HepG2 (cell line): ENCODE data around the gene RPL21. TPM values are rescaled to one million over a fixed set of nuclear protein-coding genes. Genes with fewer than 3 reads are reported as not detected.

Experiments
- ATAC-seq: fragments of 200-7000 bp; cut with Tn5 transposase; 3 replicates; pipeline ENCODE4 v1.9.1; 2020; ENCODE audit warnings: mild to moderate bottlenecking, moderate library complexity
- BruUV-seq: library from RNA; stranded (reverse); fragments of 400-500 nt; replicated peaks from 2 replicates; lab custom pipeline; 2021; lab: Mats Ljungman, UMichigan
- CTCF ChIA-PET: fragments of 300-600 bp; formaldehyde crosslinking; extraction: SDS; loops from one replicate; lab custom pipeline; 2021; ENCODE audit warnings: low total read pairs, inconsistent platforms, low intra/inter-chr PET ratio; lab: Yijun Ruan, JAX
- POLR2A ChIA-PET: fragments of 350-600 bp; sonication (Branson Sonifier 250); formaldehyde crosslinking; loops from one replicate; lab custom pipeline; 2020; ENCODE audit warnings: antibody characterized with exemption, inconsistent platforms; lab: Yijun Ruan, JAX
- DNase-seq: peaks from one replicate; pipeline ENCODE4 v3.0.0-alpha.2; 2015; ENCODE audit warnings: low spot score
- FAIRE-seq: peaks from 3 replicates; lab custom pipeline; 2011; peaks lifted over from hg19 to GRCh38; lab: Jason Lieb, UNC
- H2AFZ ChIP-seq: one replicate; pipeline ENCODE4 v1.6.1; 2011; ENCODE audit warnings: low read length, inconsistent platforms
- H3K27ac ChIP-seq: fragments of 300-600 bp; 3 replicates; pipeline ENCODE4 v1.8.0; 2011; ENCODE audit warnings: mixed run types, mild to moderate bottlenecking, mixed read lengths, low read length, inconsistent platforms; ENCODE audit not compliant: insufficient read depth; ENCODE audit errors: extremely low read length
- H3K27me3 ChIP-seq, 2 experiments: fragments of 200-600 bp in 1 of 2; 2 replicates in 1 of 2; 3 replicates in 1 of 2; pipeline versions ENCODE4 v1.6.0 to v1.8.0; 2011; ENCODE audit warnings: low read length in 2 of 2, mild to moderate bottlenecking in 2 of 2, moderate library complexity in 2 of 2, inconsistent platforms in 1 of 2; ENCODE audit not compliant: insufficient read depth in 2 of 2, control insufficient read depth in 1 of 2
- H3K36me3 ChIP-seq, 2 experiments: fragments of 200-600 bp in 1 of 2; replicated peaks in 1 of 2; 2 replicates in 1 of 2; 3 replicates in 1 of 2; pipeline versions ENCODE4 v1.5.1 to v1.8.0; 2011; ENCODE audit warnings: low read length in 2 of 2, inconsistent platforms in 1 of 2; ENCODE audit not compliant: insufficient read depth in 2 of 2, control insufficient read depth in 1 of 2
- H3K4me1 ChIP-seq: 2 replicates; pipeline ENCODE4 v1.5.1; 2012; ENCODE audit warnings: low read length, inconsistent platforms; ENCODE audit not compliant: insufficient read depth
- H3K4me2 ChIP-seq: 2 replicates; pipeline ENCODE4 v1.6.0; 2011; ENCODE audit warnings: low read depth, low read length, inconsistent platforms
- H3K4me3 ChIP-seq, 3 experiments: fragments of 200-600 bp in 1 of 3; sonication (generic), shearing (Covaris generic) in 1 of 3; replicated peaks in 1 of 3; 2 replicates each; pipeline ENCODE4 v1.5.1; 2011 to 2016; ENCODE audit warnings: low read length in 3 of 3, inconsistent platforms in 2 of 3, low read depth in 2 of 3, mild to moderate bottlenecking in 2 of 3, control low read depth in 1 of 3, mixed read lengths in 1 of 3; ENCODE audit not compliant: insufficient read depth in 1 of 3
- H3K79me2 ChIP-seq: one replicate; pipeline ENCODE4 v1.6.1; 2011; ENCODE audit warnings: low read length, inconsistent platforms; ENCODE audit not compliant: insufficient read depth
- H3K9ac ChIP-seq: 2 replicates; pipeline ENCODE4 v1.6.0; 2011; ENCODE audit warnings: mild to moderate bottlenecking, low read depth, low read length, inconsistent platforms; ENCODE audit not compliant: insufficient read depth
- H3K9me3 ChIP-seq: 2 replicates; pipeline ENCODE4 v1.5.1; 2012; ENCODE audit warnings: mild to moderate bottlenecking, low read length
- H4K20me1 ChIP-seq: 2 replicates; pipeline ENCODE4 v1.6.0; 2011; ENCODE audit warnings: inconsistent platforms, mild to moderate bottlenecking, low read length, moderate library complexity; ENCODE audit not compliant: insufficient read depth
- CCDC6 ChIP-seq: sonication (generic); formaldehyde crosslinking; IDR thresholded peaks from 2 replicates; pipeline ENCODE4 v1.8.1; 2022; ENCODE audit warnings: mild to moderate bottlenecking, missing genetic modification reagents, moderate library complexity
- E2F2 ChIP-seq: sonication (generic); formaldehyde crosslinking; IDR thresholded peaks from 2 replicates; pipeline ENCODE4 v1.4.0; 2020; ENCODE audit warnings: missing genetic modification reagents, borderline replicate concordance
- FOSL1 ChIP-seq: sonication (generic); formaldehyde crosslinking; IDR thresholded peaks from 2 replicates; pipeline ENCODE4 v1.9.0; 2021; ENCODE audit warnings: missing genetic modification reagents, borderline replicate concordance
- HMG20A ChIP-seq: IDR thresholded peaks from 2 replicates; pipeline ENCODE4 v1.6.1; 2016; ENCODE audit warnings: borderline replicate concordance
- MATR3 ChIP-seq: sonication (generic); formaldehyde crosslinking; IDR thresholded peaks from 2 replicates; pipeline ENCODE4 v1.4.0; 2020; ENCODE audit warnings: missing genetic modification reagents
- MYNN ChIP-seq: sonication (generic); formaldehyde crosslinking; IDR thresholded peaks from 2 replicates; pipeline ENCODE4 v1.4.0; 2020; ENCODE audit warnings: mild to moderate bottlenecking, low read depth, missing genetic modification reagents
- RAD51 ChIP-seq: fragments of 450-650 bp; IDR thresholded peaks from 2 replicates; pipeline ENCODE4 v1.6.1; 2016; ENCODE audit warnings: borderline replicate concordance
- STAG1 ChIP-seq: sonication (generic); formaldehyde crosslinking; IDR thresholded peaks from 2 replicates; pipeline ENCODE4 v1.4.0; 2020; ENCODE audit warnings: missing genetic modification reagents
- XRCC5 ChIP-seq: fragments of 200-400 bp; formaldehyde crosslinking; optimal IDR thresholded peaks from 2 replicates; pipeline ENCODE3; 2017; ENCODE audit warnings: mild to moderate bottlenecking, low read length
- ZBTB3 ChIP-seq: sonication (generic); formaldehyde crosslinking; IDR thresholded peaks from 2 replicates; pipeline ENCODE4 v1.4.0; 2020; ENCODE audit warnings: low read depth, mild to moderate bottlenecking, moderate library complexity, missing genetic modification reagents, borderline replicate concordance
- ZBTB34 ChIP-seq: sonication (generic); formaldehyde crosslinking; IDR thresholded peaks from 2 replicates; pipeline ENCODE4 v1.8.0; 2022; ENCODE audit warnings: mild to moderate bottlenecking, missing genetic modification reagents
- ZNF619 ChIP-seq: sonication (generic); formaldehyde crosslinking; IDR thresholded peaks from 2 replicates; pipeline ENCODE4 v1.4.0; 2020; ENCODE audit warnings: mild to moderate bottlenecking, missing genetic modification reagents
- ZNF674 ChIP-seq: sonication (generic); formaldehyde crosslinking; IDR thresholded peaks from 2 replicates; pipeline ENCODE4 v1.5.0; 2020; ENCODE audit warnings: low read depth, mild to moderate bottlenecking, missing genetic modification reagents
- ZSCAN9 ChIP-seq: IDR thresholded peaks from 2 replicates; pipeline ENCODE4 v1.6.1; 2016; ENCODE audit warnings: borderline replicate concordance
- WGBS: methylation state at CpG from one replicate; pipeline ENCODE4 v1.1.6; 2017; ENCODE audit warnings: low lambda C conversion rate; 5-methylcytosine and 5-hydroxymethylcytosine counted together
- in situ Hi-C: cut with HindIII; loops from 2 replicates; pipeline ENCODE4 v1.10.0; 2017; ENCODE audit warnings: low pct_unique_long_range_greater_than_20kb; ENCODE audit not compliant: extremely low pct_ligation_motif_present
- intact Hi-C: fragments of 100-400 bp; cut with micrococcal nuclease; formaldehyde crosslinking; loops from one replicate; pipeline ENCODE4 v1.10.0; 2022; ENCODE audit not compliant: unreplicated experiment
- polyA plus RNA-seq, 8 experiments: library from polyadenylated mRNA; depleted of rRNA in 3 of 8; stranded (reverse) in 7 of 8; unstranded in 1 of 8; fragments of >200 nt; fragmentation: Illumina TruSeq in 4 of 8; extraction: Trizol in 4 of 8; gene quantifications; 2 replicates each; pipeline versions ENCODE4 v1.2.1 to v1.2.3, GENCODE V29; 2011 to 2016; ENCODE audit warnings: low read depth in 4 of 8, missing spikeins in 1 of 8, mixed read lengths in 1 of 8; ENCODE audit not compliant: insufficient read depth in 1 of 8
- total RNA-seq, 5 experiments: library from RNA; depleted of rRNA; stranded (reverse); fragments of >200 nt; fragmentation: Illumina TruSeq; extraction: Trizol; gene quantifications; 2 replicates each; pipeline ENCODE4 v1.2.3, GENCODE V29; 2016; ENCODE audit warnings: low read depth in 1 of 5

Gene RPL21
- total and polyA plus RNA-seq, 2 of the 13 experiments (the other 11 are each of a cell fraction or from before 2014, with no cell fraction given): 1,234 to 1,261 TPM

- H3K79me2 ChIP-seq: no peaks in the 10 kb centered on the region
- no peak overlapping the region for H3K4me3 ChIP-seq
- no peak overlapping the region for H3K27ac ChIP-seq
- 15% methylated on average over 2 of the region's 2 CpGs for WGBS
- no peaks in the 10 kb centered on the region for H4K20me1 ChIP-seq
- no peak for ATAC-seq
- DNase-seq: no peak
- ChIA-PET POLR2A (no interaction called here), CTCF (no interaction called here)
- TF ChIP-seq ZBTB34 (CRISPR knock-in tag): no peak
- TF ChIP-seq HMG20A: no peak
- TF ChIP-seq E2F2 (CRISPR knock-in tag): no peak
- no peak for TF ChIP-seq STAG1 (CRISPR knock-in tag)
- TF ChIP-seq FOSL1 (CRISPR knock-in tag): no peak
- no peak for TF ChIP-seq XRCC5
- TF ChIP-seq ZSCAN9 (CRISPR knock-in tag): no peak
- TF ChIP-seq ZNF619 (CRISPR knock-in tag): no peak
- TF ChIP-seq MYNN (CRISPR knock-in tag): no peak
- TF ChIP-seq ZBTB3 (CRISPR knock-in tag): no peak
- no peak for TF ChIP-seq ZNF674 (CRISPR knock-in tag)
- no peak for TF ChIP-seq MATR3 (CRISPR knock-in tag)
- no peak for TF ChIP-seq CCDC6
- TF ChIP-seq RAD51: no peak
- no peaks in the 10 kb centered on the region for H3K9me3 ChIP-seq
- in situ Hi-C loops (no loop called here), intact Hi-C loops (no loop called here)
- no peaks in the 10 kb centered on the region for H3K27me3 ChIP-seq
- H2AFZ ChIP-seq: no peak overlapping the region
- no peak overlapping the region for H3K4me2 ChIP-seq
- no peaks in the 10 kb centered on the region for H3K36me3 ChIP-seq
- H3K9ac ChIP-seq: no peak overlapping the region
- FAIRE-seq: no peak
- H3K4me1 ChIP-seq: no peaks in the 10 kb centered on the region
- BruUV-seq: no TSS peak
Observed at GRCh38 chr13:27236478-27236877, 14.9 kb upstream of the RPL21 start.
